GM12875 (cell line): ENCODE measurements around the gene EARS2.
"Not testable (repeated sequence)": the region's sequence is repeated elsewhere in the genome, so short reads cannot be mapped to it uniquely, and the experiment has no call there.

Source experiments
- H3K4me3 ChIP-seq: one replicate; pipeline ENCODE4 v1.5.1; 2011; ENCODE audit warnings: low read depth, low read length, control low read depth
- TF ChIP-seq, protein P1 (sequence below): IDR thresholded peaks from 2 replicates; pipeline ENCODE4 v1.5.1; 2011; ENCODE audit warnings: low read depth, mild to moderate bottlenecking, control low read depth, inconsistent platforms, low read length, moderate library complexity, borderline replicate concordance; ENCODE audit not compliant: insufficient read depth

Gene EARS2

GRCh38 chr16:23587726-23588125, 30.6 kb upstream of the EARS2 start:
- H3K4me3 ChIP-seq, result no peak overlapping the region
- TF ChIP-seq, protein P1, sequence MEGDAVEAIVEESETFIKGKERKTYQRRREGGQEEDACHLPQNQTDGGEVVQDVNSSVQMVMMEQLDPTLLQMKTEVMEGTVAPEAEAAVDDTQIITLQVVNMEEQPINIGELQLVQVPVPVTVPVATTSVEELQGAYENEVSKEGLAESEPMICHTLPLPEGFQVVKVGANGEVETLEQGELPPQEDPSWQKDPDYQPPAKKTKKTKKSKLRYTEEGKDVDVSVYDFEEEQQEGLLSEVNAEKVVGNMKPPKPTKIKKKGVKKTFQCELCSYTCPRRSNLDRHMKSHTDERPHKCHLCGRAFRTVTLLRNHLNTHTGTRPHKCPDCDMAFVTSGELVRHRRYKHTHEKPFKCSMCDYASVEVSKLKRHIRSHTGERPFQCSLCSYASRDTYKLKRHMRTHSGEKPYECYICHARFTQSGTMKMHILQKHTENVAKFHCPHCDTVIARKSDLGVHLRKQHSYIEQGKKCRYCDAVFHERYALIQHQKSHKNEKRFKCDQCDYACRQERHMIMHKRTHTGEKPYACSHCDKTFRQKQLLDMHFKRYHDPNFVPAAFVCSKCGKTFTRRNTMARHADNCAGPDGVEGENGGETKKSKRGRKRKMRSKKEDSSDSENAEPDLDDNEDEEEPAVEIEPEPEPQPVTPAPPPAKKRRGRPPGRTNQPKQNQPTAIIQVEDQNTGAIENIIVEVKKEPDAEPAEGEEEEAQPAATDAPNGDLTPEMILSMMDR, result no peak

- H3K4me3 ChIP-seq, result no peak overlapping the region
- TF ChIP-seq, protein P1, result no peak
Observed at GRCh38 chr16:23584186-23585076, 27.3 kb upstream of the EARS2 start.

GRCh38 chr16:23583271-23583670, 26.1 kb upstream of the EARS2 start:
- H3K4me3 ChIP-seq, result not testable (repeated sequence)

- TF ChIP-seq, protein P1, result no peak
- H3K4me3 ChIP-seq, result no peak overlapping the region
Observed at GRCh38 chr16:23581764-23582163, 24.6 kb upstream of the EARS2 start.

DNA sequence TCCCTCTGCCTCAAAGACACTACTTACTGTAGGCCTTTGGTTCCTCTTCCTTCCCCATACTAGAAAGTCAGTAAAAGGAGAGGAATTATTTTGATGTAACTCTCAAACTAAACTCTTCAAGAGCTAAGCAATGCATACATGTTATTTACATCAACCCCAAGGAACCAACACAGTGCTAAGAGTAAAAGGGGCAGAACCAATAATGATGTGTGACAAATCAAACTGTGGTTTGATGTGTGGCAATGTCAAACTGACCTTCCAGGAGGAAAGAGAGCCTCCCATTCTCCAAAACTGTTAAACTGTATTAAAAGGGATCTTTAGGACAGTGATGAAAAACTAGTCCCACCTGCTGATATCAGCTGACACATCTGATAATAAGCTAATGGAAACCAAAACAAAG, 23.2 kb upstream of the EARS2 start:
- no peak overlapping the region for H3K4me3 ChIP-seq
- TF ChIP-seq, protein P1, result no peak

- H3K4me3 ChIP-seq, result no peak overlapping the region
- TF ChIP-seq, protein P1, result no peak
Observed at GRCh38 chr16:23579371-23579770, 22.2 kb upstream of the EARS2 start.

GRCh38 chr16:23578101-23578830, 21.1 kb upstream of the EARS2 start:
- TF ChIP-seq, protein P1, result no peak
- H3K4me3 ChIP-seq, result no peak overlapping the region
